HG03442 (cell line): ENCODE results near the gene MICALL1.

ENCODE experiments used
- ATAC-seq: cut with Tn5 transposase; IDR thresholded peaks from one replicate; pipeline ENCODE4 v1.9.1; 2021; ENCODE audit warnings: mild to moderate bottlenecking, moderate library complexity; ENCODE audit not compliant: unreplicated experiment

Gene MICALL1

GRCh38 chr22:37906364-37907008, 389 bp downstream of the MICALL1 start:
- ATAC-seq, result peak; percentile 21

DNA sequence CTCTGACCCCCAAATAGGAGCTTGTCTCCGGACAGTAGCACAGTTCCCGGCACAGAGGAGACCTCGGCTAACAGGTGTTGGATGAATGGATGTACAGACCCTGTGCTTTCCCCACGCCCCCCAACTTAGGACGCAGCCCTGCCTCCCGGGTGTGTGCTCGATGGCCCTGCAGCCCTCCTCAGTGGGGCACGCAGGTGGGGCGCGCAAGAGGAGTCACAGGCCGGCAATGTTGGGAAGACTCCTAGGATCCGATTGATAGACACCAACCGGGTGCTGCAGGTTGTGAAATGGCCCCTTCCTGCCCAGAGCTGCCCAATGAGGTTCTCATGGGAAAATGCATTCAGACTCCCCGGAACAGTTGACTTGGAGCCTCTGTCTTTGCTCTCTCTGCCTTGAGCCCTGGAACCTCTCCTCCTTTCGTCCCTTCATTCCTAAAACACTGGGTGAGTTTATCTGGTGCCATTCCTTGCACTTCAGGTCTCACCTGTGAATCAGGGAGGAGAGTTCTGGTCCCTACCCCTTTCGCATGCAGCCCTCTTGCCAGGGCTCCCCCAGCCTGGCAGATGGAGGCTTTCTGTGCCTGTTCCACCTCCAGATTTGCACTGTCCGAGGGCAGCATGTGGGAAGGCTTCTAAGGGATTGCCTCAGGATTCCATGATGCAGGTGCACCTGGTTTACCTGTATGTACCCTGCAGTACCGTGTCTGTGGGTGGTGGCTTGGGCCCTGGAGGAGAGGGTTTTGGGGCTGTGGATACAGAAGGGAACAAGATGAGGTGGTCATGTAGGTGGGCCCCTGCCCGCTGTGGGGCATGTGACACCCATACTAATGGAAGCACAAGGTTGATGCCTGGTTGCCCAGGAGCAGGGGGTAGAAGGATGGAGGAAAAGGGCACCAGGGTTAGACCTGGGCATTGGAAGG, 1.2 kb downstream of the MICALL1 start:
- no peak for ATAC-seq

DNA sequence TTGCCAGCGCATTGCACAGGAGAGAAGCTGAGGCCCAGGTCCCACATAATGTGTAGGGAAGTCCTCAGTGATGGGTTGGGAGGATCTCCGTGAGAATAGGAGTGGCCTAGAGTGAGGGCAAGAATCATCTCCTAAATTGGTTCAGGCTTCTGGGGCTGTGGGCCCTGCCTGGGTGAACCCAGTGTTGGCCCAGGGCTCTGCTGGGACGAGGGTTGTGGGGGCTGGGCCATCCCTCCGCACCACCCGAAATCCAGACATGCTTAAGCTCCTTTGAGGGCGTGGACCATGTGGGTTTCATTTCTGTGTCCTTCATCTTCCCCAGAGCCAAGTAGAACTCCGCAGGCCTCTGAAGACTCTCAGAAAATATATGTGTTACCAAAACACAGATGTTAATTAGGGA, 3.7 kb downstream of the MICALL1 start:
- no peak for ATAC-seq

GRCh38 chr22:37910890-37911672, 5.0 kb downstream of the MICALL1 start:
- ATAC-seq, result no peak

- ATAC-seq, result no peak
Observed at GRCh38 chr22:37911697-37912096, 5.6 kb downstream of the MICALL1 start.

GRCh38 chr22:37912171-37912570, 6.1 kb downstream of the MICALL1 start:
- no peak for ATAC-seq

DNA sequence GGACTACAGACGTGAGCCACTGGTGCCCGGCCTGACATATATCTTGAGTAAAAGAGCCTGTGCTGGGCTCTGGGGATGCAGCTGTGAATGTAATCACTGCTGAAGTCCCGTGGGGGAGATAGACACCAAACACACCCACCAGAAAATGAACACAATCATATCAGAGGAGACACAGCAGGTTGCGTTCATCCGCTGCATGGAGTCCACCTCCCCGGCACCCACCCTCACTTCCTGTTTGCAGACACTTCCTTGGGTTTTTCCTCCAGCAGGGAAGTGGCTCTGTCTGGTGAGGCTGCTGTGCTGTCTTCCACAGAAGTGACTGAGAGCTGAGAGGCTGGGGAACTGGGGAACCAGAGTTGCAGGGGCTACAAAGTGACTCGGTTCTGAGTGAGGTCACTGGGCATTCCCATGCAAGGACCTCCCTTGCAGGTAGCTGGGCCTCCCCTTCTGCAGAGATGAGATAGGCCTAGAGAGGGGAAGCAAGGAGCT, 7.2 kb downstream of the MICALL1 start:
- ATAC-seq, result no peak

DNA sequence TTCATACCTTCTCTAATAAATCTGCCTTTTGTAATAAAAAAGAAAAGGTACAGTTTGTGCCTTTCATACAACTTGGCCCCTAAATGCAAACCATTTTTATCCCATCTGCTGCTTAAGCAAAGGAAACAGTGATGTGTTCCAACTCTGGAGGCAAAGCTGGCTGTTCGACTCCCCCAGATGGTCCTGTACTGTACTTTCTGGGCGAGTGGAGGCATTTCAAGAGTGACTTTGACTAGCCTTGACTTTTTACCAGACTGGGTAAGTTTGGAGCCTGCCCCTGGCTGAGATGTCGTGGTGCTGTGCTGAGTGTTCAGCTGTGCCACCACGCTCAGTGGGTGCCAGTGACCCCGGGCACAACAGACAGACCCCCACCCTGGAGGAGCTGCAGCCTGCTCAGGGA, 10.2 kb downstream of the MICALL1 start:
- no peak for ATAC-seq

DNA sequence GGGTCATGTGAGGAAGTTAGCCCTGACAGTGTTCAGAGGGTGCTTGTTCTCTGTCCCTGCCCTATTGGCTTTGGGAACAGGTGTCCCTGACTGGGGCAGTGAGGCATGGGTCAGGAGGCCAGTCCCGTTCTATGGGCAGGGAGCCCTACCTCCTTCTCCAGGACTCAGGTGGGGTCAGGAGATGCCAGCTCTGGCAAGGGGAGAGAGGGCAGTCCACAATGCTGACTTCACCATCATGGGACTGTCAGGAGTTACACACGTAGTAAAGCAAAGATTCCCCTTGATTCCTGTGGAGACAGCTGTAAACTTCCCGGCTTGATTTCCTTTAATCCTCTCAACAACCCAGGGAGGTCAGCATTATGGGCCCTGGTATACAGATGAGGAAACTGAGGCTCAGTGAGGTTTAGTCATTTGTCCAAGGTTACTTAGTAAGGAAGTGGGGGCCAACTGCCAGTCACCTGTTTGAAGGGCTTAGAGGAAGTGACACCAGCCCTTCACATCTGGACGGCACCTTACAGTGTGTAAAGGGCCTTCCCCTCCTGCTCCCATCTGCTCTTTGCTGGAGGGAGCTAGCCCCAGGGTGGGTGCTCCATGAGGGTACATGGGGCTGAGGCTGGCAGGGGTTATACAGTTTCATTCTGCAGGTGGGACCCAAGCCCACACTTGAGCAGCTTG, 11.9 kb downstream of the MICALL1 start:
- no peak for ATAC-seq

GRCh38 chr22:37918580-37919270, 12.6 kb downstream of the MICALL1 start:
- ATAC-seq, result no peak

- no peak for ATAC-seq
Observed at GRCh38 chr22:37920126-37920525, 14.0 kb downstream of the MICALL1 start.

- no peak for ATAC-seq
Observed at GRCh38 chr22:37922191-37922590, 16.1 kb downstream of the MICALL1 start.

DNA sequence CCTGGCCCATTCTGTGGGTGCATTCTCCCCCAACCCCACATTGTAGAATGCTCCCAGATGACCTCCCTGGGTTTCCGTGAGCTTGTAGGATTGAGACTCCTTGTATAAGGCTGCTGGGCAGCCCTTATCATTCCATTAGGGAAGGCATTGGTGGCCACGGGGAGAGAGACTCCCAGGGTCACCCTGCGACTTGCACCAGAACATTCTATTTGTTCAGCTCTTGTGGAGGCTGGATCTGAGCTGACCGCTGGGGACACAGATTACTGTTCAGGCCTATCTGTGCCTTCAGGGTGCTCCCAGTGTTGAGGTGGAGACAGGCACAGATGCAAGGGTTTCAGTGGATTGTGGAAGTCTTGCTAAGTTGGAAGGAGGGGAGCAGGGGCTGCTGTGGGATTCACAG, 17.8 kb downstream of the MICALL1 start:
- ATAC-seq, result no peak

- ATAC-seq, result no peak
Observed at GRCh38 chr22:37924386-37925065, 18.4 kb downstream of the MICALL1 start.

DNA sequence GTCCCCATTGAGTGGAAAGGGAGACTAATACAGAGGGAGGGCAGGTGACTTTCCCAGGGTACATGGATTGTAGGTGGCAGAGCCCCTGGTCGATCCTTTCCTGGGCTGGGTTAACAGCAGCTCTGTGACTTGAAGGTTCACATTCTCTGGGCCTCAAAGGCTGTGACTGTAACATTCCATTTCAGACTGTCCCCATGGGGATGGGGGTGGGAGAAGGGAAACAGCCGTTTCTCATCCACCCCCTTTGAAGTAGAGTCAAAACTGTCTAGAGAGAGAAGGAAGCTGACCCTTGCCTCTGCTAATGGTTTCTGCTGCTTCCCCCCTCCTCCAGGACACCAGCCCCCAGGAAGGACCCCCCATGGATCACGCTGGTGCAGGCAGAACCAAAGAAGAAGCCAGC, 19.2 kb downstream of the MICALL1 start:
- ATAC-seq, result no peak

DNA sequence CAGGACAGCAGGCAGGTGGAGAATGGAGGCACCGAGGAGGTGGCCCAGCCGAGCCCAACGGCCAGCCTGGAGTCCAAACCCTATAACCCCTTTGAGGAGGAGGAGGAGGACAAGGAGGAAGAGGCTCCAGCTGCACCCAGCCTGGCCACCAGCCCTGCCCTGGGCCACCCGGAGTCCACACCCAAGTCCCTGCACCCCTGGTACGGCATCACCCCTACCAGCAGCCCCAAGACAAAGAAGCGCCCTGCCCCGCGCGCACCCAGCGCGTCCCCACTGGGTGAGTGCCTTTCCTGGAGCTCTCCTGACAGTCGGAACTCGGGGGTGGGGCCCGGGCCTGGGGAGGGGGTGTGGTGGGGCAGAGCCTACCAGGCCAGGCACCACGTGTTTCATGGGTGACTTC, 19.7 kb downstream of the MICALL1 start:
- no peak for ATAC-seq

GRCh38 chr22:37926358-37926757, 20.3 kb downstream of the MICALL1 start:
- ATAC-seq, result no peak

- ATAC-seq, result no peak
Observed at GRCh38 chr22:37926771-37927636, 20.9 kb downstream of the MICALL1 start.

DNA sequence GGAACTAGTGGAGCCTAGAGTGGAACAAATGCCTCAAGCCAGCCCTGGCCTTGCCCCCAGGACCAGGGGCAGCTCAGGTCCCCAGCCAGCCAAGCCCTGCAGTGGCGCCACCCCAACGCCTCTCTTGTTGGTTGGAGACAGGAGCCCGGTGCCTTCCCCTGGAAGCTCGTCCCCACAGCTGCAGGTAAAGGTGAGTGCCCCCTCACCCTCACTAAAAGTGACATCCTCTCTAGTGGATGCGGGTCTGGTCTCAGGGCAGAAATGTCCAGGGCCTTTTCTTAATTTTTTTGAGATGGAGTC, 21.5 kb downstream of the MICALL1 start:
- ATAC-seq, result no peak
